ENCODE data around the gene IRF5.
A peak's percentile ranks its signal among the peaks of the same experiment; 100 is the strongest.

The IRF5 gene

DNA sequence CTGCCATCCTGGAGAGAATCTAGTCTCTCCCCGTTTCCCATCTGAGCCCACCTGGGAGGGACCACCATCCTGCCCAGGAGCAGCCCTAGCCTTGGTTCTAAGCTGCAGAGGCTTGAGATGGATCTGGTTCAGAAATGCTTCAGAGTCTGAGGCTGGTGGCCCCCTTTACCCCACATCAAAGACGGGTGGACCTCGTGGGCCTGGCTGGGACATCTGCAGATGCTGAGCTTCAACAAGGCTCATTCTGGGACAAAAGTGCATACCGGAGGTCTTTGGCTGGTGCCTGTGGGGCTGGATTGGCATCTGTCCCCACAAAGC is 4.9 kb upstream of the IRF5 start:
- no peak for DNase-seq
- H3K36me3 ChIP-seq (ENCODE audit: control insufficient read depth, insufficient read depth, low read length), result no peaks in the 10 kb centered on the region
- no peak overlapping the region for H3K4me3 ChIP-seq (ENCODE audit: insufficient read depth, low read depth, low read length, poor library complexity, severe bottlenecking)
- H3K27ac ChIP-seq (ENCODE audit: insufficient read depth, low read length, poor library complexity, severe bottlenecking), result no peak overlapping the region
- H3K27me3 ChIP-seq (replicated peaks; ENCODE audit: control insufficient read depth, insufficient read depth, low read length, poor library complexity, severe bottlenecking), result no peaks in the 10 kb centered on the region
- no peaks in the 10 kb centered on the region for H3K9me3 ChIP-seq (ENCODE audit: control insufficient read depth, low read length)
- peaks cover 16% of the 10 kb centered on the region for H3K4me1 ChIP-seq (ENCODE audit: control insufficient read depth, insufficient read depth, low read length, poor library complexity, severe bottlenecking)

DNA sequence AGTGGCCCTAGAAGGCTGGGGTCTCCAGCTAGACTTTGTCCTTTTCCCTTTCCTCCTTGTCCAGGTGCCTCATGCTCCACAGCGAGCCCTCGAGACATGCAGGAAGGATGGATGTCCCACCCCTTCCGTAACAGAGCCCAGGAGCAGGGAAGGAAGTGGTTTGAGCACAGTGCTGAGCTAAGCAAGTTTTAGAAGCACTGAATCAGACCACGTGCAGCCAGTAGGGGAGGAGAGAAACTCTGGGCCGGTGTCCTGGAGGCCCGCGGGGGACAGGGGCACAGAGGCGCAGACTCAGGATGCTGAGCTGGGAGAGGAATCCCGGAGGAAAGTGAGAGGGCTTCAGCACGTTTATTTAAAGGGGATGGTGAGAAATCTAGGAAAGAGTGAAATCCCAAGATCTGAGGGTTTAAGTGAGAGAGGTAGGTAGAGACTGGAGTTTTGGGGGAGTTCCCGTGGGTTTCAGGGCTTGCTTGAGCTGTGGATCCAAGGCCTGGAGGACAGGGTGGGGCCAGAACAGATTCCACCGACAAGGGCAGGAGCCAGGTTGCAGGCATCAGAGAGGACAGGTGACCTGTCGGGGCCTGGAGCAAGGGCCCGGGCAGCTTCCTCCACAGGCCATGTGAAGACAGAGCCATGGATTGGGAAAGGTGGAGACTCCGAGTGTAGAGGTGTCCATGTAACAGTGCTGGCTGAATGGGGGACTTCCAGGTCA is 4.4 kb upstream of the IRF5 start:
- DNase-seq, result peak in 2 of 3 donors; percentile 17 to 38
- Histone ChIP-seq H3K36me3 (ENCODE audit: control insufficient read depth, insufficient read depth, low read length) (no peaks in the 10 kb centered on the region), H3K27ac (ENCODE audit: insufficient read depth, low read length, poor library complexity, severe bottlenecking) (no peak overlapping the region), H3K4me1 (ENCODE audit: control insufficient read depth, insufficient read depth, low read length, poor library complexity, severe bottlenecking) (peaks cover 16% of the 10 kb centered on the region), H3K27me3 (replicated peaks; ENCODE audit: control insufficient read depth, insufficient read depth, low read length, poor library complexity, severe bottlenecking) (no peaks in the 10 kb centered on the region), H3K9me3 (ENCODE audit: control insufficient read depth, low read length) (no peaks in the 10 kb centered on the region), H3K4me3 (ENCODE audit: insufficient read depth, low read depth, low read length, poor library complexity, severe bottlenecking) (no peak overlapping the region)

DNA sequence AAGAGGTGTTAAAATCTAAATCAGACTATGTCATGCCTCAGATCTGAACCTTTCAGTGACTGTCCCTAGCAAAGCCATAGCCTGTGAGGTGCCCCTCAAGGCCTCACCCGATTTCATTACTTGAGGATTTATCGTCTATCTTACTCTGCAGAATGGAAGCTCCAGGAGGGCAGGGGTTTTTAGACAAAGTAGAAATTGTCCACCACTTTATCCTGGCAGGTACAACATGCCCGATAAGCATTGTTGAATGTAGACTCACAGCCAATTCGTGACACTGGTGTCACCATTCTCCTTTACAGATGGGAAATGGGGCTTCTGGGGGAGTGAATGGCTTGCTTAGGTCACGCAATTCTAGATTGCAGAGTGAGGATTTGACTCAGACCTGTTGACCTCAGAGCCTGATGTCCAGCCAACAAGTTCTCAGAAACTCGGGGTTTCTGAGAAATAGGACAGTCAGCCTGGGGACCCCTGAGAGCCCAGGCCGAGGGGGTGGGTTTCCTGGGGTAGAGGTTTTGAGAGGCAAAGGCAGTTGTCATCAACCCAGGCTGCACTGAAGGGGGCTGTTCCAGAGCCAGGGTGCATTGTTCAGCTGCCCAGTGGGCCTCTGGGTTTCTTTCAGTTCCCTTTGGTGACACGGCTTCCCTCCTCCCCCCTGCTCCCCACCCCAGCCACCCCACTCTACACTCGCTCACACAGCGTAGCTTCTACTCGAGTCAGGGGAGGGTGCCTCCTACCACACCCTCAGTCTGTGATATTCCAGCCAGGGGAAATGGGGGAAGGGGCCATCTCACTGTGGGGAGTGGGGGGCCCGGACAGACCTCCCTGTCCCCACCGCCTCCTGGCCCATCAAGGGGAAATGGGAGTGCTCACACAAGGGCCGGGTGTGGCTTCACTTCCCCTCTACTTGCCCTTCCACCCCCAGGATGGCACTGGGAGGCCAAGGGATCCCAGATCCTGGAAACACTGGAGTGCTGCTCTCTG is 3.1 kb upstream of the IRF5 start:
- H3K27ac ChIP-seq (ENCODE audit: insufficient read depth, low read length, poor library complexity, severe bottlenecking), result no peak overlapping the region
- no peak for DNase-seq

DNA sequence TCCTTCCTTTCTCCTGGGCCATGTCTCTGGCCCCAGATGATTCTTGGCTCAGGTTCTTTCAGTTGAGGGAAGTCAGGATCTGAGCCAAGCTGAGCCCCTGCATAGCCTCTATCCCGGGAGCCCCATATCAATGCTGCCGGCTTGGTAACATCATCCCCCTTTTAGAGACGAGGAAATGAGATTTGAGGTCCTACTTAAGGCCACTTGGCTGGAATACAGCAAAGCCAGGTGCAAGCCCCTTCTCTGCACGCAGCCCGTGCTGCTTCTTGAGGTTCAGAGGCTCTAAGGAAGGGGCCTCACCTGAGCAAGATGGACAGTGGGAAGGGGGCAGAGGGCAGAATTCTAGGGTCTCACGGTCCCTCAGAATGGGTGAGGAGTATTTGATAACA is 2.4 kb upstream of the IRF5 start:
- Histone ChIP-seq H3K4me1 (ENCODE audit: control insufficient read depth, insufficient read depth, low read length, poor library complexity, severe bottlenecking) (peaks cover 30% of the 10 kb centered on the region), H3K27me3 (replicated peaks; ENCODE audit: control insufficient read depth, insufficient read depth, low read length, poor library complexity, severe bottlenecking) (no peaks in the 10 kb centered on the region), H3K27ac (ENCODE audit: insufficient read depth, low read length, poor library complexity, severe bottlenecking) (no peak overlapping the region), H3K36me3 (ENCODE audit: control insufficient read depth, insufficient read depth, low read length) (no peaks in the 10 kb centered on the region), H3K4me3 (ENCODE audit: insufficient read depth, low read depth, low read length, poor library complexity, severe bottlenecking) (no peak overlapping the region), H3K9me3 (ENCODE audit: control insufficient read depth, low read length) (no peaks in the 10 kb centered on the region)
- no peak for DNase-seq

More for the DNA sequence above, 3.1 kb upstream of the IRF5 start:
- Histone ChIP-seq H3K36me3 (ENCODE audit: control insufficient read depth, insufficient read depth, low read length) (no peaks in the 10 kb centered on the region), H3K4me1 (ENCODE audit: control insufficient read depth, insufficient read depth, low read length, poor library complexity, severe bottlenecking) (peaks cover 24% of the 10 kb centered on the region), H3K4me3 (ENCODE audit: insufficient read depth, low read depth, low read length, poor library complexity, severe bottlenecking) (no peak overlapping the region), H3K9me3 (ENCODE audit: control insufficient read depth, low read length) (no peaks in the 10 kb centered on the region), H3K27me3 (replicated peaks; ENCODE audit: control insufficient read depth, insufficient read depth, low read length, poor library complexity, severe bottlenecking) (no peaks in the 10 kb centered on the region)

DNA sequence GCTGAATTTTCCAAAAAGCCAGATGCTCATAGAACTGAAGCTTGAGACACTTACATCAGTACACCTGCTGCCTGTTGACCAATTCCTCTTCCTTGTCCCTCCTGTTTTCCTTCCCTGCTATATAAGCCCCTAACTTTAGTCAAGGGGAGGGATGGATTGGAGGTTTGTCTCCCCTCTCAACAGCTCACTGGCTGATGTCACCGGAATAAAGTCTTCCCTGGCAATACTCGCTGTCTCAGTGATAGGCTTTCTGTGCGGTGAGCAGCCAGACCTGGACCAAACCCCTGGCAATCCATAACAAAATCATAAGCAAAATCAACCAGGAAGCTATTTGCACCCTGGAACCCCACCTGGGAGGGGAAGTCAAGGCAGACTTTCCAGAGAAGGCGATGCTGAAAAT is 929 bp upstream of the IRF5 start:
- no peak overlapping the region for H3K27ac ChIP-seq (ENCODE audit: insufficient read depth, low read length, poor library complexity, severe bottlenecking)
- H3K4me3 ChIP-seq (ENCODE audit: insufficient read depth, low read depth, low read length, poor library complexity, severe bottlenecking), result no peak overlapping the region
- DNase-seq, result no peak
- H3K27me3 ChIP-seq (replicated peaks; ENCODE audit: control insufficient read depth, insufficient read depth, low read length, poor library complexity, severe bottlenecking), result no peaks in the 10 kb centered on the region
- peaks cover 45% of the 10 kb centered on the region for H3K4me1 ChIP-seq (ENCODE audit: control insufficient read depth, insufficient read depth, low read length, poor library complexity, severe bottlenecking)
- no peaks in the 10 kb centered on the region for H3K9me3 ChIP-seq (ENCODE audit: control insufficient read depth, low read length)
- no peaks in the 10 kb centered on the region for H3K36me3 ChIP-seq (ENCODE audit: control insufficient read depth, insufficient read depth, low read length)

DNA sequence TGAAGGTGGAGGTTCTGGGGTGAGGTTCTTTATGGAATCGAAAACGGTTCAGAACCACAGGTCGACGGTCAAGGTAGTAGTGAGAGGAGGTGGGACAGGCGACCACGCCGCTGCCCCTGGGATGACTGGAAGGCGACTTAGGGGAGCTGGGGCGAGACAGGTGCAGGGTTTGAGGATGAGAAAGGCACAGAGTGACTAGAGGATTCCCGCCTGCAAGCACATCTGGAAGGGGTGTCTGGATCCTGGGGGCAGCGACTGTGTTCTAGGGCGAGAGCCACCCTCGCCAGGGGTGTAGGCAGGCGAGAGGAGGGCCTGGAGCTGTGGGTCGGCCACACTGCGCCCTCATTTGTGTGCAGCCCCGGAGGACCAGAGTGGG is 468 bp upstream of the IRF5 start:
- Histone ChIP-seq H3K36me3 (ENCODE audit: control insufficient read depth, insufficient read depth, low read length) (no peaks in the 10 kb centered on the region), H3K4me3 (ENCODE audit: insufficient read depth, low read depth, low read length, poor library complexity, severe bottlenecking) (peak overlapping the region; percentile 86), H3K27me3 (replicated peaks; ENCODE audit: control insufficient read depth, insufficient read depth, low read length, poor library complexity, severe bottlenecking) (no peaks in the 10 kb centered on the region), H3K27ac (ENCODE audit: insufficient read depth, low read length, poor library complexity, severe bottlenecking) (no peak overlapping the region), H3K9me3 (ENCODE audit: control insufficient read depth, low read length) (no peaks in the 10 kb centered on the region), H3K4me1 (ENCODE audit: control insufficient read depth, insufficient read depth, low read length, poor library complexity, severe bottlenecking) (peaks cover 45% of the 10 kb centered on the region)
- no peak for DNase-seq

DNA sequence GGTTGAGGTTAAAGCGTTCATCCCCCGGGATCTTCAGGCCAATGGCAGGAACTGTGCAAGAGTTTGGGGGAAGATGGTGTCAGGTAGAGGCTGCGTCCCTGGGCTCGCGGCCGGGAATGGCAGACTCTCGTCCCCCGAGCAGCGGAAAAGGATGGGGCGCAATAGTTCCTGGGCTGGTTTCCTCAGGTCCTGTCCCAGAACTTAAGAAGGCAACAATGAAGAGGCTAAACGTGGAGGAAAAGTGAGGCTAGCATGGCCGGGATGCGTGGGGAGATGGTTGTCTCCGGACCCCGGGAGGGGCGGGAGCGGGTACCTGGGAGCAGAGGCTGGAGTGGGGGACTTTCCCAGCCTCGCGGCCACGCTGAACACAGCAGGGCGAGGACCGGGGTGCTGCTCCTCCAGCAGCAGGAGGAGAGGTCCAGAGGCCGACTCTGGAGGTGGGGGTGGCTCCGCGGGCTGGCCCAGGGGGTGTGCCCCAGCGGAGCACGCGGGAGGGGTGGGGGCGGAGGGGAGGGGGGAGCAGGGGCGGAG is 882 bp downstream of the IRF5 start:
- Histone ChIP-seq H3K9me3 (ENCODE audit: control insufficient read depth, low read length) (no peaks in the 10 kb centered on the region), H3K36me3 (ENCODE audit: control insufficient read depth, insufficient read depth, low read length) (no peaks in the 10 kb centered on the region), H3K27ac (ENCODE audit: insufficient read depth, low read length, poor library complexity, severe bottlenecking) (peak overlapping the region; percentile 70), H3K27me3 (replicated peaks; ENCODE audit: control insufficient read depth, insufficient read depth, low read length, poor library complexity, severe bottlenecking) (no peaks in the 10 kb centered on the region), H3K4me3 (ENCODE audit: insufficient read depth, low read depth, low read length, poor library complexity, severe bottlenecking) (peak overlapping the region; percentile 86), H3K4me1 (ENCODE audit: control insufficient read depth, insufficient read depth, low read length, poor library complexity, severe bottlenecking) (peaks cover 32% of the 10 kb centered on the region)
- DNase-seq, result no peak

DNA sequence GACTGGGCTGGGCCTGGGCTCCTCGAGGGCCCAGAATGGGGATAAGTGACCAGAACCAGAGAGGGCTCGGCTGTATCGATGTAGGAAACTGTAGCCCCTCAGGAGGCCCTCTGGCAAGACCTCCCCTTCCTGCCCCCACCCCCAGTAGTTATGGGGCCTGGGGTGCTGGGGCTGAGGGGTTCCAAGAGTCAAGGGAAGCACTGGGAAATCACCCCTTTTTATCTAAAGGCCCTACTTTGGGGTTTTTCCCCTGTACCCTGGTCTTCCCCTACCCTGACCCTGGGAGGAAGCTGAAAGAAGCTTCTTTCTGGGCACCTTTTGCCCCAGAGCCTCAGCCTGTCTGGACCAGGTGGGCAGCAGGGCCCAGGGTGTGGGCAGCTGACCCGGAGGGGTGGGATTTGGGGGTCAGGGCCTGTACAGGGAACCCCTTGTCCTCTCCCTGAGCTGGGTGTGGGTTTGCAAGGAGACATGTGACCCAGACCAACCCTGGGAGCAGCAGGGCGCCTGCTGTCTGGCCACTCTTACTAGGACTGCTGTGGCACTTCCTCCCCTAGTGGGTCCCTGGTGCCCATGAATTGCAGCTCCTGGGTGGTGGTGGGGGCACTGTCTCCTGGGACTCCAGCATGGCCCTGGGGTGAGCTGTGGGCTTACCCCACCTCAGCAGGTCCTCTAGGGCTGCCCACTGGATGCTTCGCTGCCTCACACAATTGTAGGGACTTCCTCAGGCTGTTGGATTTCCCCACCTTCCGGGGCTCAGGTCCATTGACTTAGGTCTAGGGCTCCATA is 1.5 kb downstream of the IRF5 start:
- Histone ChIP-seq H3K4me3 (ENCODE audit: insufficient read depth, low read depth, low read length, poor library complexity, severe bottlenecking) (peak overlapping the region; percentile 42), H3K36me3 (ENCODE audit: control insufficient read depth, insufficient read depth, low read length) (no peaks in the 10 kb centered on the region), H3K27me3 (replicated peaks; ENCODE audit: control insufficient read depth, insufficient read depth, low read length, poor library complexity, severe bottlenecking) (no peaks in the 10 kb centered on the region), H3K9me3 (ENCODE audit: control insufficient read depth, low read length) (no peaks in the 10 kb centered on the region), H3K4me1 (ENCODE audit: control insufficient read depth, insufficient read depth, low read length, poor library complexity, severe bottlenecking) (peaks cover 29% of the 10 kb centered on the region), H3K27ac (ENCODE audit: insufficient read depth, low read length, poor library complexity, severe bottlenecking) (peak overlapping the region; percentile 70)
- peak in 1 of 3 donors; percentile 18 for DNase-seq

DNA sequence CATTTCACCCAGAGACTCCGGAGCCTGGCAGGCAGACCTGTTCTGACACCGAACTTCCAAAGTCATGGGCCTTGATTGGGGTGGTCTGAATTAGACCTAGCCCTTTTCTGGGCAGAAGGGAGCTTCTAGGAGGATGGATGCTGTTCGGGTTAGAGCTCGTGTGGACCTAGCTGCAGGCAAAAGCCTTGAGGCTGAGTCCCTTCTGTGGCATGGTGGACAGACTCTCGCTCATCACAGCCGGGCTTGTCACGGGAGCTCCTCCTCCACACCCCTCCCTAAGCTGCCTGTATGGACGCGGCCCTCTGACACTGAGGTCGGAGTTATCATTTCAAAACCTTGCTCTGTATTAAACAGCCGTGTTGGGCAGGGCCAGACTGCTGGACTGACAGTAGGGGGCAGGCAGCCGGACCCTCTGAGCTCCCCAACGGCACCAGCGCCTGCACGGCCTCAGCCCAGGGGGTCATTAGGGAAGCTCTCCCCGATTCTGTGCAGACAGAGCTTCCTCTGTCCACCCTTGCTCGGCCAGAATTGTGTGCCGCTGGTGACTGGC is 2.2 kb downstream of the IRF5 start:
- Histone ChIP-seq H3K27me3 (replicated peaks; ENCODE audit: control insufficient read depth, insufficient read depth, low read length, poor library complexity, severe bottlenecking) (no peaks in the 10 kb centered on the region), H3K4me3 (ENCODE audit: insufficient read depth, low read depth, low read length, poor library complexity, severe bottlenecking) (peak overlapping the region; percentile 42), H3K27ac (ENCODE audit: insufficient read depth, low read length, poor library complexity, severe bottlenecking) (peak overlapping the region; percentile 70), H3K4me1 (ENCODE audit: control insufficient read depth, insufficient read depth, low read length, poor library complexity, severe bottlenecking) (peaks cover 29% of the 10 kb centered on the region), H3K36me3 (ENCODE audit: control insufficient read depth, insufficient read depth, low read length) (no peaks in the 10 kb centered on the region), H3K9me3 (ENCODE audit: control insufficient read depth, low read length) (no peaks in the 10 kb centered on the region)
- no peak for DNase-seq

Data from effector memory CD4-positive, alpha-beta T cell (primary cell).